Measurements from ENCODE around the gene SNX33.

Gene SNX33

GRCh38 chr15:75640483-75641178 is 7.1 kb upstream of the SNX33 start:
- peak in 1 of 4 experiments; percentile 24 for DNase-seq (ENCODE audit: low read depth in 4 of 4, low spot score in 1 of 4)

DNA sequence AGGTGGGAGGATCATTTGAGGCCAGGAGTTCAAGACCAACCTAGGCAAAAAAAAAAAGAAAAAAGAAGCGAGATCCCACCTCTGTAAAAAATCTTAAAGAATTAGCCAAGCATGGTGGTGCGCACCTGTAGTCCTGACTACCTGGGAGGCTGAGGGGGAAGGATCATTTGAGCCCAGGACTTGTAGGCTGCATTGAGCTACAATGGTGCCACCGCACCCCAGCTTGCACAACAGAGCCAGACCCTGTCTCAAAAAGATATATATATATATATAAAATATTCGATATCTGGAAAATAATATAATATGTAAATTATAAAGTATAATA is 6.6 kb upstream of the SNX33 start:
- no peak for DNase-seq (ENCODE audit: low read depth in 4 of 4, low spot score in 1 of 4)

DNA sequence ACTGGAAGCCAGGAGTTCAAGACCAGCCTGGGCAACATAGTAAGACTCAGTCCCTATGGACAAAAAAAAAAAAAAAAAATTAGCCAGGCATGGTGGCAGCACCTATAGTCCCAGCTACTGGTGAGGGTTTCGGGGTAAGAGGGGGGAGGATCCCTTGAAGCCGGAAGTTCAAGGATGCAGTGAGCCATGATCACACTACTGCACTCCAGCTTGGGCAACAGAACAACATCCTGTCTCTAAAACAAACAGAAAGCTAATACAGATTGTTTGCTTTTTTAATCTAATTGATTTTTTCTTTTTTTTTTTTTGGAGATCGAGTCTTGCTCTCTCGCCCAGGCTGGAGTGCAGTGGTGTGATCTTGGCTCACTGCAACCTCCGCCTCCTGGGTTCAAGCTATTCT is 6.1 kb upstream of the SNX33 start:
- no peak for DNase-seq (ENCODE audit: low read depth in 4 of 4, low spot score in 1 of 4)

DNA sequence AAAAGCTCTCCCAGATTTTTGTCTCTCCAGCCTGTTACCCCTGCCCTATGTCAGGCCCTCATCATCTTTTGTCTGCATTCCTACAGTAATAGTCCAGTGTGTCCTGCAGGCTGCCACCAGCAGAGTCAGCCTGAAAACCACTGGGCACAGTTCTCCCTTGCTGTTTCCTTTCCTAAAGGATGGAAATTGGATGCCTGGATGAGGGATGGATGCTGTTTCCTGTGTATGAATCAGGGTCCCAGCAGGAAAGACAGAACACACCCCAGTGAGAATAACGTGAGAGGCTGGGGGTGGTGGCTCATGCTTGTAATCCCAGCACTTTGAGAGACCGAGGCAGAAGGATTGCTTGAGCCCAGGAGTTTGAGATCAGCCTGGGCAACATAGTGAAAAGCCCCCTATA is 3.3 kb upstream of the SNX33 start:
- no peak for DNase-seq (ENCODE audit: low read depth in 4 of 4, low spot score in 1 of 4)

DNA sequence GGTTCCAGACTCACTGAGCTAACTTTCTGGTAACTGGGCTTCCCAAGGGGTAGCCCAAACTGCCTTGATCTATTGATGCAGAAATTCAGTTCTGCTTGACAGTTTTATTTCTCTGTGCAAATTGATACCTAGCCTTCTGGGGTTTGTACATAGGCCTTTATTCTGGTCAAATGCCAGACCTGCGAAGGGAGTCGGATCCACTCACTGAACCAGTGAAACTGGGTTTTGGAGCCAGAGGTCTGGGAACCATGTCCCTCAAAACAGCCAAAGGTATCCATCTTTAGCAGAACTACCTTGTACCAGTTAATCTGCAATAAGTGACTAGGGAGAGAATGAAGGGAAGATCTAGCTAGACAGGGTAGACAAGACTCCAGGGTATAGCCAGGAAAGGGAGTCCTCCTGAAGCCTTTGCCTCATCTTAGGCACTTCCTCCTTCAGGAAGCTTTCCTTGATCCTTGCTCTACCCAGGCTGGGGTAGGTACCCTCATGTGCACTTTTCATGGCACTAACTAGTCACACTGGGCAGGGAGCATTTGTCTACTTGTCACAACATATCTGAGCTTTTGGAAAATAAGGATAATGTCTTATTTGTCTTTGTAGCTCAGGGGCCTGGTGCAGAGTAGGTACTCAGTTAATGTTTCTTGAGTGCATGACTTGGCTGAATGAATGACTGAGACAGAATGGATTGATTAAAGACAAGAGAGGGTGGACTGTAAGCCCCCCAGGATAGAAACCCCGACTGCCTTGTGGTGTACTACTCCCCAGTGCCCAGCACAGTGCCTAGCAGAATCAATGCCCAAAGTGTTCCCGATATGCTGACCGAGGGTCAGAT is 1.4 kb upstream of the SNX33 start:
- no peak for DNase-seq (ENCODE audit: low read depth in 4 of 4, low spot score in 1 of 4)

GRCh38 chr15:75646944-75647364 is 758 bp upstream of the SNX33 start:
- no peak for DNase-seq (ENCODE audit: low read depth in 4 of 4, low spot score in 1 of 4)

- DNase-seq (ENCODE audit: low read depth in 4 of 4, low spot score in 1 of 4) = no peak
Observed at GRCh38 chr15:75648156-75649000, 666 bp downstream of the SNX33 start.

- no peak for DNase-seq (ENCODE audit: low read depth in 4 of 4, low spot score in 1 of 4)
Observed at GRCh38 chr15:75649045-75649761, 1.5 kb downstream of the SNX33 start.

- no peak for DNase-seq (ENCODE audit: low read depth in 4 of 4, low spot score in 1 of 4)
Observed at GRCh38 chr15:75649848-75650247, 2.1 kb downstream of the SNX33 start.

GRCh38 chr15:75650908-75651809 is 3.4 kb downstream of the SNX33 start:
- no peak for DNase-seq (ENCODE audit: low read depth in 4 of 4, low spot score in 1 of 4)

- no peak for DNase-seq (ENCODE audit: low read depth in 4 of 4, low spot score in 1 of 4)
Observed at GRCh38 chr15:75651810-75652543, 4.3 kb downstream of the SNX33 start.

DNA sequence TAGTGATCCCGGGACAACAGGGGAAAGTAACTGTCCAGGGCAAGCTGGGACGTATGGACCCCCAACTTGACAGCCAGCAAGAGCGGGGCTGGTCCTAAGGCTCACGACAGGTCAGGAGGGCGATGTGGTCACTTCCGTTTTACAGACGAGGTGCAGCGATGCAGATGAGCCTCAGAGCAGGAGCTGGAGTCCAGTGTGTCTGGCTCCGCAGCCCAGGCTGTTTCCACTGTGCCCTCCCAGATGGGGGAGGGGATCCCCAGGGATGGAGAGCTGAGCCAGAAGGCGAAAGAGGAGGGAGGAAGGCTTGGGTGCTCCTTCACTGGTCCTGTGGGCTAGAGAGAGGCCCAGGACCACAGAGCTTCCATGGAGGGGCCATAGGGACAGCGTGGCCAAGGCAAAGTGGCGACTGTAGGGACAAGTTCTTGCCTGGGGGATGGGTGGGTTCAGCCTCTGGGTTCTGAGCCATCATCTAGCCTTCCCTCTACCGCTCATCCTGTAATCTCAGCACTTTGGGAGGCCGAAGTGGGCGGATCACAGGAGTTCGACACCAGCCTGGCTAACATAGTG is 5.7 kb downstream of the SNX33 start:
- no peak for DNase-seq (ENCODE audit: low read depth in 4 of 4, low spot score in 1 of 4)

- DNase-seq (ENCODE audit: low read depth in 4 of 4, low spot score in 1 of 4) = no peak
Observed at GRCh38 chr15:75654201-75654907, 6.6 kb downstream of the SNX33 start.

GRCh38 chr15:75655931-75656330 is 8.2 kb downstream of the SNX33 start:
- no peak for DNase-seq (ENCODE audit: low read depth in 4 of 4, low spot score in 1 of 4)

- no peak for DNase-seq (ENCODE audit: low read depth in 4 of 4, low spot score in 1 of 4)
Observed at GRCh38 chr15:75656331-75656730, 8.6 kb downstream of the SNX33 start.

DNA sequence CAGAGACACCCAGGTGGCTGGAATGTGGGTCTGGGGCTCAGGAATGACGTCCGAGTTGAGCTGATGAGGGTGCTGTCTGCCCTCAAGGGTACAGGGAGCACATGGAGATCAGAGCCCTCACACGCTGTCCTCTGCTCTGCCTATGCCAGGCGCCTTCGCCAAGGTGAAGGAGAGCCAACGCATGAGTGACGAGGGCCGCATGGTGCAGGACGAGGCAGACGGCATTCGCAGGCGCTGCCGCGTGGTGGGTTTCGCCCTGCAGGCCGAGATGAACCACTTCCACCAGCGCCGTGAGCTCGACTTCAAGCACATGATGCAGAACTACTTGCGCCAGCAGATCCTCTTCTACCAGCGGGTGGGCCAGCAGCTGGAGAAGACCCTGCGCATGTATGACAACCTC is 9.1 kb downstream of the SNX33 start:
- DNase-seq (ENCODE audit: low read depth in 4 of 4, low spot score in 1 of 4) = no peak

DNA sequence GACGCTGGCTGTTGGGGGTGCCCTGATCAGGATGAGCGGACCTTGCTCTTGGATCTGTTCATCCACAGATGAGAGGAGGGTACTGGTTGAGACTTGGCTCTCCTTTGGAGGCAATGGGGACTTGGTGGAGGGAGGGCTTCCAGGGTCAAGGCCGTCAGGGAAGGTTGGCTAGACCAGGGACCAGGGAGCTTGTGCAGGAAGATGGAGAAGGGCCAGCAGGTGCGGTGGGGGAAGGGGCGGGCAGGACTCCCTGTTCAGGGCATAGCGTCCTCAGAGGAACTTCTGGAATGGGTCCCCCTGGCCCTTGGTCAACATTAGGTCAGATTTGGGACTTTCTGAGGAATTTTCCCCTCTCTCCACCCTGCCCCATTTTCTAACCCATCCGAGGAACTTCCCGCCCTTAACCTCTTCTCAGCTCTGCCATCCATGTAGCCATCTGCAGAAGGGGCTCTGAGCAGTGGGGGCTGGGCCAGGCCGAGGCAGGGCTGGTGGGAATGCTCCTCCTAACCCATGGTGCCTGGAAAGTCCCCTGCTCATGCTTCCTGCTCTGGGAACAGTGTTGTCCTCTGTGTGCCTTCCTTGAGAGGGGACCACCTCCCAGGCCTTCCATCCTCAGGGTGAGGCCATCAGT is 11.5 kb downstream of the SNX33 start:
- no peak for DNase-seq (ENCODE audit: low read depth in 4 of 4, low spot score in 1 of 4)

Measured in stimulated activated CD4-positive, alpha-beta T cell treated with anti-CD3 and anti-CD28 coated beads, Interleukin-1b, Interleukin-23, amount 100 ng/mL, for 24 hours (primary cell).